HEK293 (cell line): ENCODE results near the gene AGMO.

Experiments
- EGR2 ChIP-seq: fragments of 450-650 bp; formaldehyde crosslinking; IDR thresholded peaks from 2 replicates; pipeline ENCODE4 v1.5.1; 2016; ENCODE audit warnings: low read depth, missing biosample characterization, missing genetic modification characterization
- PATZ1 ChIP-seq: fragments of 450-650 bp; formaldehyde crosslinking; IDR thresholded peaks from 2 replicates; pipeline ENCODE4 v1.5.1; 2016; ENCODE audit warnings: missing biosample characterization, missing genetic modification characterization
- REPIN1 ChIP-seq: fragments of 450-650 bp; formaldehyde crosslinking; IDR thresholded peaks from 2 replicates; pipeline ENCODE4 v1.5.1; 2017; ENCODE audit warnings: missing biosample characterization, missing genetic modification characterization, low read depth
- ZNF768 ChIP-seq: fragments of 450-650 bp; formaldehyde crosslinking; IDR thresholded peaks from 2 replicates; pipeline ENCODE4 v1.5.1; 2018; ENCODE audit warnings: missing biosample characterization, mild to moderate bottlenecking, missing genetic modification characterization

- TF ChIP-seq ZNF768 (tag by site-specific recombination) = no peak
- no peak for TF ChIP-seq REPIN1 (tag by site-specific recombination)
- TF ChIP-seq EGR2 (tag by site-specific recombination) = no peak
- no peak for TF ChIP-seq PATZ1 (tag by site-specific recombination)
Measured at GRCh38 chr7:15489383-15489782, 72.4 kb downstream of the AGMO start.
